ENCODE results near the gene ARHGAP40. TPM values are rescaled to one million over a fixed set of nuclear protein-coding genes. Genes with fewer than 3 reads are reported as not detected.

ARHGAP40 gene
- polyA plus RNA-seq (ENCODE audit: insufficient read depth in 1 of 5, insufficient read length in 5 of 5, low replicate concordance in 1 of 5) = under 1 TPM; 0.11 to 0.80 (median 0.35) TPM
- long read RNA-seq, donor 1 = 0 reads
- long read RNA-seq, donor 2 = 0 reads
- long read RNA-seq, donor 3 = 0 reads
- long read RNA-seq, donor 4 = 0 reads
- long read RNA-seq, donor 5 = 0 reads
- long read RNA-seq, donor 6 = 0 reads
- long read RNA-seq, donor 7 = 0 reads
- long read RNA-seq, donor 8 = 0 reads

GRCh38 chr20:38601216-38602184, at the start of gene ARHGAP40:
Gene ARHGAP40 (plus strand): TSS chr20:38601809.
- DNase-seq = no peak

GRCh38 chr20:38554986-38555385, 46.6 kb upstream of the ARHGAP40 start:
- DNase-seq = no peak

DNA sequence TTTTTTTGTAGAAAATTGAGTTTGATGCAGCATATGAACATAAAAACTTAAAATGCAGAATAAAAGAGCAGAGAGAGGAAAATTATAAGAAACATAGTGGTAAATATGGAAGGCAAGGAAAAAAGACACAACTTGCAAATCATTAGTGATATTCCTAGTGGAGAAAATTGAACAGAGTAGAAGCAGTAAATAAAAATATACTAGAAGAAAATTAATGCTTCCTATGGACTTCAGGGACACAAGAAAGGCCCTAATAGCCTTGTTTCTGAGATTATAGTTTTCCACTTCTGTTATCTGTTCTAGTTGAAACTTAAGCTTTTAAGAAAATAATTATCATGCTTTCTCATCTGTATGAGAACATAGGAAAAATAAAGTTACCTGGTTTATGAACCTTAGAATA, 46.2 kb upstream of the ARHGAP40 start:
- no peak for DNase-seq

GRCh38 chr20:38557174-38557573, 44.4 kb upstream of the ARHGAP40 start:
- DNase-seq = no peak

DNA sequence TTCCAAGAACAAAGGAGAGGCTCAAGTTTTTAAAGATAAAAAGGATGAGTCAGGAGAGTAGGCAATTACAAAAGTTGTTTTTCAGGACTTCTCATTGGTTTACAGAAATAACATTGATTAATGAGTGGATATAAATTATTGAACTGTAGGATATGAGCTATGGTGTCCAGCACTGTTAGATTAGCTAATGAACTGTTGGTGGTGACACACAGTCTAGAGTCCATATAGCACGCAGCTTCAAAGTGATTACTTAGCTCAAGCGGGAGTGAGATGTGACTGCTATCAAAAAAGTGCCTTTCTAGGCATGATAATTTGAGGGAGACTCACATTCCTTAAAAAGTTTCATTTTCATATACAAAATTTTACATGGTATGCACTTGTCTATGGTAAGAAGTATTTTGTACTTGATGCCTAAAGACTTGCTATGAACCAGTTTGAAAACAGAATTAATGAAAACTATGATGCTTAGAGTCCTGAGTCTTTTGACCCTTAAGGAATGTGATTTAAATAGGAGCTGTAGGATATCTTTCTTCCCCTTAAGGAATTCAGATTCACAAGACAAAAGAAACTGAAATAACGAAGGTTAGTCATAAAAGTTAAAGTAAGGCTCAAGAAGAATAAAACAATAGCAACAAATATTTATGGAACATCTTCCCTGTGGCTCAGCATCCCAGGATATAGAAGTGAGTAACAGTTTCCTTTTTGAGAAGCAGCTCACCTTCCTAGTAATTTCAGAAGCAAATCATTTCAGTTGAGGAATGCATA, 42.8 kb upstream of the ARHGAP40 start:
- no peak for DNase-seq

- no peak for DNase-seq
Observed at GRCh38 chr20:38559764-38560163, 41.8 kb upstream of the ARHGAP40 start.

DNA sequence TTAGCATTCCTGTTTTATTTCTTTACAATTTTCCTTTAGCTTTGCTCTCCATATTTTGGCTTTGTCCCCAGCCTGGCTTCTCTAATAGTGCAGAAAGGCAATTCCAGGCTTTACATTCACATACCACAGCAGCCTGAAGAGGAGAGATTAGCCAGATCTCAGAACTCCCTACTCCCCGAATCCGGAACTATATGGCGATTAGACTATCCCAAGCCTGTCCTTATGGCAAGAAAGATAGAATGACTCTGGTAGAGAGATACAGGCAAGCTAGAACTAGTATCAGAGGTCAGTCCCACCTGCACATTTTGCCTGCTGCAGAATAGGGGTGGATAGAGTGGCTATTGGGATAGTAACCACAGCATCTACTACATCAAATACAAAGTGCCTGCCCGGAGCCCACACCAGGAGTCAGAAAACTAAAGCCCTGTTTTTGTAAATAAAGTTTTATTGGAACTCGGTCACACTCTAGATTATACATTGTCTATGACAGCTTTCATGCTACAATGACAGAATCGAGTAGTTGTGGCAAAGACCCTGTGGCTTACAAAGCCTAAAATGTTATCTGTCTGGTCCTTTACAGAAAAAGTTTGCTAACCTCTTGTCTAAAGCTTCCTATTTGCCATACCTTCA, 37.7 kb upstream of the ARHGAP40 start:
- no peak for DNase-seq

- no peak for DNase-seq
Observed at GRCh38 chr20:38564680-38565079, 36.9 kb upstream of the ARHGAP40 start.

DNA sequence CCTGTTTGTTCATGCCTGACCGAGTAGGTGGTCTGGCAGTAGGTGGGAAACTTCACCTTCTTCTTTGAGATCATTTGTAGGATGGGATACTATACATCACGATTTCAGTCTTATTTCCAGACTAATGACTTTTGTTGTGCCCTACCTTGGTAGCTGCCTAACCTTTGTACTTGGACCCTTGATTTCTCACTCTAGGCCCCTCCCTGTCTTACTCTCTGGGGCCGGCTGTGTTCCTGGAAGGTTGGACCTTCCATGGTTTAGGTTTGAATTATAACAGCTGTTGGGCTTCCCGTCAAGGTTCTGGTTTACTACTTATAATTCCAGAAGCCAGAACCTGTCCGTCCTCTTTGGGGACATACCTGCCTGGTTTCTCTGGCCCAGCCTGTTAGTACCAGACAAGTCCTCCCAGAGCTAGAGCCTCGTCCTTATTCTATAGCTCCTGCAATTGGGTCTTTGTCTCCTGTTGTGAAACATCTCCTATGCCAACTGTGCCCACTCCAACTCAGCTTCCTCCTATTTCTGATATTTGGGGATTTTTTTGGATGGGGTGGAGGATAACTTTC, 35.5 kb upstream of the ARHGAP40 start:
- no peak for DNase-seq

DNA sequence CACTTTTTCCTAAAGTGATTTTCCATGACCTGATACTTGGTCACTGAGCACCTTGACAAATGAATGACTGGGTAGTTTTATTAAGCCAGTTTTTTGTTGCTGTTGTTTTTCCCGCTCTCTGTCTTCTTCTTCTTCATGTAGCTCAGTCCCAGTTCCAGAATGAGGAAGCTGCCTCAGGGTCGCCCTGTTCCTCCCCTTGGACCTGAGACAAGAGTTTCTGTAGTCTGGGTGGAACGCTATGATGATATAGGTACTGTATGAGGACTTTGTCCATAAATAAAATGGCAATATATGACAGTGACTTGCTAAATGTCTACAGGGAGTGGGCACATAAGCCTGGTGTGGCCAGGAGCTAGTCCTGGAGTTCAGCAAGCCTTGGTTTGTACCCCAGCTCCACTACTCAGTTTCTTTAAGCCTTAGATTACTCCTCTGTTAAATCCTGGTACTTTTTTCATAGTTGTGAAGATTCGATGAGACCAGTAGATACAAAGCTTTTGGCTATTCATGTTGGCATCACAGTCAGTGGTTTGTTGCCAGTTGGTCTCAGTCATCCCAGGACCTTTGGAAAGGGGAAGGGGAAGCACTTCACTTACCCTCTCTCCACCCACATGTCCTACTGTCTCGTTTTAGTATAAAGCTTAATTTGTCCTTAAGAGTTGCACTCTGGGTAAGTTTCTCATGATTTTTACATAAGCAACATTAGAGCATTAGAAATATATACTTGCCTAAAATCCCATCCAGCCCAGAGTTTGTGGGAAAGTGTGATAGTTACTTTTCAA, 31.7 kb upstream of the ARHGAP40 start:
- DNase-seq = no peak

- no peak for DNase-seq
Observed at GRCh38 chr20:38573413-38573812, 28.2 kb upstream of the ARHGAP40 start.

DNA sequence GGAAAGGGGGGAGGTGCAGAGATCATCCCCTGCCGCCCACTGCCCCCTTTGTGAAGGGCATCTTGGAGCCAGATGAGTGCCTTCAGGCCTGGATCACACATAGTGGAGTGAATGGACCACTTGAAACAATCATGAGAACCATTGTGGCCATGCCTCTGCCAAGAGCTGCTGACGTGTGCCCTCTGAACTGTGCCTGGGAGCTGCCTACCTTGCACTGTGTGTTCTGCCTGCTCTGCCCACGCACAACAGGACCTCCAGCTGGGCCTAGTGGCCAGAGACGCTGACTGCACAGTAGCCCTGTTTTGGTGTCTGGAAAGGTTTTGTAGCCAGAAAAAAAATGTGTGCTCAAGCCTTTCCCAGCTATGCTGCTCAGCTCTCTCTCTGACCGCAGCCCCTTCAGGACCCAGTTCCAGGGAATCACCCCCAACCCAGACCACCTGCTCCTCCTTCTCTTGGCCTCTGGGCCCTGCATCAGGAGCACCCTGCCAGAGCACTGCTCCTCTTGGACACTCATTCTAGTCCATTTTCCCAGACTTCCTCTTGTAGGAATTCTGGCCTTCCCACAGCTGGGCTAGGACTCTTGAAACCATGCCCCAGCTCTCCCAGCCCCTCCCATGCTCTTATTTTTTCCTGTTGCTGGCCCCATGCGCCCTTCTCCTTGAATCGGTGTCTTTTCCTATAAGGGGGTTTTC, 22.2 kb upstream of the ARHGAP40 start:
- DNase-seq = no peak

DNA sequence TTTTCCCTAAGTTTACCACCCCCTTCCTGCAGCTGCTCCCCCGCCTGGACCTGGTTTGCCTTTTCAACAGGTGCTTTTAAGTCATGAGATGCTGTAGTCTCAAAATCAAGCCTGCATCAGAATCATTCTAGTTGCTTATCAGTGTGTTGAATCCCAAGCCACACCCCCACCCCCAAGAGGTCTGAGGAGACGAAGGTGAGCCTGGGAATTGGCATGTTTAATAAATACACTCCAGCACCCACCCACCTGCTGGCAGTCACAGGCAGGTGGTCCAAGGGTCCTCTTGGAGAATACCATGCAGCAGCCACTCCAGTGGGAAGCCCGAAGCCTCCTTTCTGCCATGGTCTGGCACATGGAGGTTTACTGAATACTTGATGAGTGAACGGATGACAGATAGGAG, 21.7 kb upstream of the ARHGAP40 start:
- no peak for DNase-seq

GRCh38 chr20:38581013-38581412, 20.6 kb upstream of the ARHGAP40 start, which contains the start of gene ADIG:
Gene ADIG (plus strand): TSS chr20:38581197. CDS start chr20:38581251, 54 bp downstream.
- DNase-seq = no peak

DNA sequence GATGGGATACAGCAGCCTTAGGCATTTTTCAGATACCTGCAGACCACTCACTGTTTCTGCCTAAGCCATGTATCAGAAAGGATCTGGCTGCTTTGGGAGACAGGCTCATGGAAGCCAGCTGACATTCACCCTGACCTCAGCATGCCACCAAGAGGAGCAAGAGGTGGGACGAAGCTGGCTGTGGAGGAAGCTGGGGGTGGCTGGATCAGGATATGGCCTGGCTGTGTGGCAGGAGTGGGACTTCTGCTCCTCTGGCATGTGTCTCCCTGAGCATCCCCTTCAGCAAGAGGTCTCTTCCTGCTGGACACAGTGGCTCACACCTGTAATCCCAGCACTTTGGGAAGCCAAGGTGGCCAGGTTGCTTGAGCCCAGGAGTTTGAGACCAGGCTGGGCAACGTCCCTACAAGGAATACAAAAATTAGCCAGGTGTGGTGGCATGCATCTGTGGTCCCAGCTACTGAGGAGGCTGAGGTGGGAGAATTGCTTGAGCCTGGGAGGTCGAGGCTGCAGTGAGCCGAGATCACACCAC, 19.7 kb upstream of the ARHGAP40 start:
- no peak for DNase-seq

GRCh38 chr20:38583306-38583705, 18.3 kb upstream of the ARHGAP40 start:
- DNase-seq = no peak

- no peak for DNase-seq
Observed at GRCh38 chr20:38584099-38584763, 17.4 kb upstream of the ARHGAP40 start.

GRCh38 chr20:38585404-38586180, 16.0 kb upstream of the ARHGAP40 start:
- DNase-seq = no peak

Measured in right lung (tissue), 10 donors.